Stimulated activated CD8-positive, alpha-beta memory T cell treated with anti-CD3 and anti-CD28 coated beads, Interleukin-7, amount 100 ng/mL, for 24 hours (primary cell): ENCODE results near the gene PARS2.
A peak's percentile ranks its signal among the peaks of the same experiment; 100 is the strongest.

Experiments used
- DNase-seq: peaks from one replicate; pipeline ENCODE4 v3.0.0-alpha.2; 2020; ENCODE audit warnings: low read depth

PARS2 gene

GRCh38 chr1:54764133-54764921, at the start of gene PARS2:
TSS of gene PARS2 (minus strand) at chr1:54764523. CDS start at chr1:54759161, 5,362 bp downstream.
- DNase-seq = peak; percentile 89

GRCh38 chr1:54814126-54814498, 49.8 kb upstream of the PARS2 start:
- no peak for DNase-seq

GRCh38 chr1:54813485-54814125, 49.3 kb upstream of the PARS2 start:
- no peak for DNase-seq

- no peak for DNase-seq
These were observed 48.6 kb upstream of the PARS2 start for GRCh38 chr1:54812801-54813484.

GRCh38 chr1:54811739-54812655, 47.7 kb upstream of the PARS2 start:
- no peak for DNase-seq

- no peak for DNase-seq
These were observed 46.7 kb upstream of the PARS2 start for GRCh38 chr1:54811066-54811465.

GRCh38 chr1:54810153-54810942, 46.0 kb upstream of the PARS2 start:
- peak; percentile 55 for DNase-seq

GRCh38 chr1:54809496-54810074, 45.3 kb upstream of the PARS2 start:
- DNase-seq = no peak

GRCh38 chr1:54808443-54809207, 44.3 kb upstream of the PARS2 start:
- DNase-seq = no peak

- no peak for DNase-seq
These were observed 43.4 kb upstream of the PARS2 start for GRCh38 chr1:54807756-54808155.

GRCh38 chr1:54806931-54807611, 42.7 kb upstream of the PARS2 start:
- no peak for DNase-seq

GRCh38 chr1:54805981-54806381, 41.7 kb upstream of the PARS2 start:
- no peak for DNase-seq

- no peak for DNase-seq
These were observed 41.1 kb upstream of the PARS2 start for GRCh38 chr1:54805466-54805865.

- DNase-seq = no peak
These were observed 40.3 kb upstream of the PARS2 start for GRCh38 chr1:54804471-54805132.

GRCh38 chr1:54803761-54804470, 39.6 kb upstream of the PARS2 start:
- no peak for DNase-seq

- peak; percentile 29 for DNase-seq
These were observed 36.8 kb upstream of the PARS2 start, which contains the start of gene TTC22 for GRCh38 chr1:54800899-54801759. TSS of gene TTC22 (minus strand) at chr1:54801323. CDS start at chr1:54801163, 160 bp downstream.
